Spleen (tissue), 7 donors: ENCODE data around the gene RNASEH2C.

ENCODE experiments used
- CTCF ChIP-seq, 11 experiments: fragments of 200-600 bp in 7 of 11; fragments of 450-650 bp in 4 of 11; sonication (generic) in 4 of 11; IDR thresholded peaks in 8 of 11; conservative IDR thresholded peaks in 3 of 11; 1 replicate in 7 of 11; 2 replicates in 4 of 11; pipeline versions ENCODE4 v1.4.0 to v1.8.0; 2016 to 2021; ENCODE audit warnings: antibody characterized with exemption in 11 of 11, inconsistent platforms in 4 of 11, mild to moderate bottlenecking in 1 of 11
- POLR2A ChIP-seq, 3 donors: fragments of 450-650 bp; IDR thresholded peaks; one replicate each; pipeline ENCODE4 v1.5.1; 2017; ENCODE audit warnings: antibody characterized with exemption in 3 of 3, mild to moderate bottlenecking in 1 of 3
- POLR2AphosphoS5 ChIP-seq, 3 donors: sonication (generic); formaldehyde crosslinking; IDR thresholded peaks; one replicate each; pipeline ENCODE4 v1.5.1; 2017; ENCODE audit warnings: antibody characterized with exemption in 3 of 3
- donor health status: DM: no; HTN: no; CAD: no; lungs with moderate emphysema.
- donor health status: DM: no; HTN: no; CAD: no.
- donor health status: DM: no; HTN: no; CAD: no.

- TF ChIP-seq CTCF (IDR thresholded peaks at IDR 0.05 in 8 of 11, conservative IDR thresholded peaks at IDR 0.05 in 3 of 11) (no peak), POLR2AphosphoS5 (IDR thresholded peaks at IDR 0.05) (no peak), POLR2A (IDR thresholded peaks at IDR 0.05) (no peak)
These were observed 21.3 kb downstream of the RNASEH2C start for GRCh38 chr11:65699306-65699705.
